CD4-positive, alpha-beta memory T cell (primary cell): ENCODE measurements around the gene ZGPAT. TPM values are rescaled to one million over a fixed set of nuclear protein-coding genes. Genes with fewer than 3 reads are reported as not detected.

ENCODE experiments used
- CTCF ChIA-PET: fragments of 350-600 bp; sonication (Branson Sonifier 250); formaldehyde crosslinking; loops from one replicate; lab custom pipeline; 2021; ENCODE audit warnings: inconsistent platforms; ENCODE audit not compliant: partially characterized antibody; lab: Charles Lee
- POLR2A ChIA-PET: fragments of 350-600 bp; sonication (Branson Sonifier 250); formaldehyde crosslinking; loops from one replicate; lab custom pipeline; 2021; ENCODE audit not compliant: partially characterized antibody; lab: Charles Lee
- DNase-seq, 5 donors: peaks; one replicate each; pipeline versions ENCODE4 v3.0.0 to v3.0.0-alpha.2; 2020 to 2022; ENCODE audit warnings: mixed read lengths in 1 of 5
- H3K27ac ChIP-seq: one replicate; pipeline ENCODE4 v1.7.0; 2013; ENCODE audit warnings: low read depth, low read length
- H3K27me3 ChIP-seq: 2 replicates; pipeline ENCODE4 v1.7.0; 2013; ENCODE audit warnings: mild to moderate bottlenecking, low read length, moderate library complexity; ENCODE audit not compliant: insufficient read depth
- H3K36me3 ChIP-seq: 2 replicates; pipeline ENCODE4 v1.7.0; 2013; ENCODE audit warnings: mild to moderate bottlenecking, low read length, moderate library complexity; ENCODE audit not compliant: insufficient read depth
- H3K4me1 ChIP-seq: 2 replicates; pipeline ENCODE4 v1.7.0; 2013; ENCODE audit warnings: mild to moderate bottlenecking, low read length, moderate library complexity; ENCODE audit not compliant: insufficient read depth
- H3K4me3 ChIP-seq, 2 donors: one replicate each; pipeline ENCODE4 v1.7.0; 2013; ENCODE audit warnings: low read length in 2 of 2, mild to moderate bottlenecking in 1 of 2
- H3K9me3 ChIP-seq, 2 donors: one replicate each; pipeline ENCODE4 v1.7.0; 2013; ENCODE audit warnings: low read length in 2 of 2, control low read depth in 1 of 2; ENCODE audit not compliant: control insufficient read depth in 1 of 2
- H3K27ac Mint-ChIP-seq, 7 donors: one replicate each; pipeline ENCODE4 v1.8.0; 2020 to 2021; ENCODE audit warnings: mixed read lengths in 7 of 7, mild to moderate bottlenecking in 6 of 7, inconsistent platforms in 3 of 7, moderate library complexity in 3 of 7
- H3K27me3 Mint-ChIP-seq, 2 donors: one replicate each; pipeline ENCODE4 v1.8.0; 2020 to 2021; ENCODE audit warnings: mixed read lengths in 2 of 2
- H3K36me3 Mint-ChIP-seq, 2 donors: one replicate each; pipeline ENCODE4 v1.8.0; 2020 to 2021; ENCODE audit warnings: mixed read lengths in 2 of 2, inconsistent platforms in 1 of 2, mild to moderate bottlenecking in 1 of 2
- H3K4me1 Mint-ChIP-seq, 4 donors: one replicate each; pipeline ENCODE4 v1.8.0; 2020 to 2021; ENCODE audit warnings: mixed read lengths in 4 of 4, mild to moderate bottlenecking in 1 of 4
- H3K4me3 Mint-ChIP-seq, 8 donors: one replicate each; pipeline ENCODE4 v1.8.0; 2020 to 2021; ENCODE audit warnings: mixed read lengths in 8 of 8, mild to moderate bottlenecking in 7 of 8, moderate library complexity in 6 of 8, inconsistent platforms in 3 of 8
- H3K9me3 Mint-ChIP-seq, 8 donors: one replicate each; pipeline ENCODE4 v1.8.0; 2020 to 2021; ENCODE audit warnings: mixed read lengths in 8 of 8, mild to moderate bottlenecking in 5 of 8, inconsistent platforms in 3 of 8, moderate library complexity in 1 of 8
- intact Hi-C: fragments of 100-400 bp; cut with micrococcal nuclease; formaldehyde crosslinking; loops from one replicate; pipeline ENCODE4 v1.15.1; 2023
- polyA plus RNA-seq, 2 donors: library from polyadenylated mRNA; unstranded; fragments of 300-500 nt; fragmentation: Illumina TruSeq; gene quantifications; one replicate each; pipeline ENCODE4 v1.2.3, GENCODE V29; 2021
- total RNA-seq, 2 experiments: library from RNA; stranded (reverse); gene quantifications; one replicate each; pipeline ENCODE4 v1.2.3, GENCODE V29; 2021

The ZGPAT gene
- total and polyA plus RNA-seq, 4 experiments from 2014 or later, result 34.6 to 69.5 (median 53.5) TPM

GRCh38 chr20:63785691-63786131 is 77.9 kb downstream of the ZGPAT start:
- H3K36me3 Mint-ChIP-seq, result no peaks in the 10 kb centered on the region
- no peaks in the 10 kb centered on the region for H3K27me3 Mint-ChIP-seq
- peaks cover 14 to 27% (median 17%) of the 10 kb centered on the region in 4 donors for H3K4me1 Mint-ChIP-seq
- POLR2A ChIA-PET, result interaction anchor here (1.0 to 1.7 kb wide), 5 partner anchors 35 to 248 kb away, joined by 4 to 8 read pairs (median 5); partner anchors contain the start of genes ARFRP1, LIME1, PTK6 and TPD52L2
- H3K27ac ChIP-seq, result no peak overlapping the region
- peak overlapping the region in 2 of 7 donors; percentile 41 to 50 for H3K27ac Mint-ChIP-seq
- no peaks in the 10 kb centered on the region for H3K9me3 Mint-ChIP-seq
- H3K4me3 ChIP-seq, result no peak overlapping the region
- no peaks in the 10 kb centered on the region for H3K27me3 ChIP-seq
- peaks cover 14% of the 10 kb centered on the region for H3K4me1 ChIP-seq
- DNase-seq, result no peak
- no peaks in the 10 kb centered on the region for H3K9me3 ChIP-seq
- CTCF ChIA-PET, result interaction anchor here (0.8 to 5.7 kb wide), 25 partner anchors 8 to 357 kb away, joined by 3 to 39 read pairs (median 4); partner anchors contain the start of genes ARFRP1, LIME1, PTK6 and TPD52L2
- H3K4me3 Mint-ChIP-seq, result peak overlapping the region in 1 of 8 donors; percentile 21
- intact Hi-C loops, result loop anchor here (1.0 to 2.0 kb wide), 3 partner anchors 79 to 335 kb away; no protein-coding TSS in a partner anchor
- no peaks in the 10 kb centered on the region for H3K36me3 ChIP-seq

Other genes starting within 250 kb of the ZGPAT start
- not detected for gene KCNQ2, start 235.4 kb upstream of the ZGPAT start, total RNA-seq
- not detected for gene KCNQ2, start 235.4 kb upstream of the ZGPAT start, polyA plus RNA-seq
- gene EEF1A2, start 209.0 kb upstream of the ZGPAT start, total RNA-seq, result under 1 TPM; 0.36 to 0.81 TPM
- gene EEF1A2, start 209.0 kb upstream of the ZGPAT start, polyA plus RNA-seq, result not detected
- gene PPDPF, start 187.3 kb upstream of the ZGPAT start, total RNA-seq, result 100 to 1,000 TPM; 208 to 229 TPM
- gene PPDPF, start 187.3 kb upstream of the ZGPAT start, polyA plus RNA-seq, result 100 to 1,000 TPM in 1 of 2 donors, 10 to 100 TPM in 1; 29.4 to 152 TPM
- not detected for gene PTK6, start 170.7 kb upstream of the ZGPAT start, total RNA-seq
- under 1 TPM; 0.31 to 0.59 TPM for gene PTK6, start 170.7 kb upstream of the ZGPAT start, polyA plus RNA-seq
- gene SRMS, start 160.3 kb upstream of the ZGPAT start, total RNA-seq, result not detected
- not detected for gene SRMS, start 160.3 kb upstream of the ZGPAT start, polyA plus RNA-seq
- gene FNDC11, start 153.9 kb upstream of the ZGPAT start, total RNA-seq, result 1 to 10 TPM in 1 of 2 experiments, under 1 TPM in 1; 0.38 to 1.2 TPM
- 1 to 10 TPM in 1 of 2 donors, under 1 TPM in 1; 0.41 to 1.5 TPM for gene FNDC11, start 153.9 kb upstream of the ZGPAT start, polyA plus RNA-seq
- gene HELZ2, start 133.8 kb upstream of the ZGPAT start, total RNA-seq, result 10 to 100 TPM; 39.6 to 45.4 TPM
- 1 to 10 TPM; 2.0 to 6.4 TPM for gene HELZ2, start 133.8 kb upstream of the ZGPAT start, polyA plus RNA-seq
- 10 to 100 TPM; 24.4 to 26.4 TPM for gene GMEB2, start 80.9 kb upstream of the ZGPAT start, total RNA-seq
- gene GMEB2, start 80.9 kb upstream of the ZGPAT start, polyA plus RNA-seq, result 10 to 100 TPM in 1 of 2 donors, 1 to 10 TPM in 1; 4.5 to 16.6 TPM
- gene STMN3, start 54.6 kb upstream of the ZGPAT start, total RNA-seq, result 100 to 1,000 TPM; 110 to 120 TPM
- 10 to 100 TPM; 18.9 to 30.5 TPM for gene STMN3, start 54.6 kb upstream of the ZGPAT start, polyA plus RNA-seq
- gene RTEL1, start 49.7 kb upstream of the ZGPAT start, total RNA-seq, result 10 to 100 TPM; 30.9 to 36.0 TPM
- 1 to 10 TPM; 1.3 to 5.4 TPM for gene RTEL1, start 49.7 kb upstream of the ZGPAT start, polyA plus RNA-seq
- not detected for gene TNFRSF6B, start 11.4 kb upstream of the ZGPAT start, total RNA-seq
- not detected for gene TNFRSF6B, start 11.4 kb upstream of the ZGPAT start, polyA plus RNA-seq
- gene ARFRP1, start 63 bp upstream of the ZGPAT start, total RNA-seq, result 10 to 100 TPM; 85.6 to 92.0 TPM
- gene ARFRP1, start 63 bp upstream of the ZGPAT start, polyA plus RNA-seq, result 10 to 100 TPM; 65.5 to 66.3 TPM
- 100 to 1,000 TPM; 162 to 169 TPM for gene LIME1, start 28.6 kb downstream of the ZGPAT start, total RNA-seq
- 100 to 1,000 TPM; 297 to 324 TPM for gene LIME1, start 28.6 kb downstream of the ZGPAT start, polyA plus RNA-seq
- 100 to 1,000 TPM; 121 to 124 TPM for gene SLC2A4RG, start 31.7 kb downstream of the ZGPAT start, total RNA-seq
- 1 to 10 TPM; 2.2 to 7.6 TPM for gene SLC2A4RG, start 31.7 kb downstream of the ZGPAT start, polyA plus RNA-seq
- gene ZBTB46, start 123.2 kb downstream of the ZGPAT start, total RNA-seq, result under 1 TPM; 0.28 to 0.87 TPM
- under 1 TPM in 1 of 2 donors, not detected in 1; 0.09 TPM for gene ZBTB46, start 123.2 kb downstream of the ZGPAT start, polyA plus RNA-seq
- not detected for gene ABHD16B, start 153.5 kb downstream of the ZGPAT start, total RNA-seq
- gene ABHD16B, start 153.5 kb downstream of the ZGPAT start, polyA plus RNA-seq, result not detected
- gene TPD52L2, start 157.2 kb downstream of the ZGPAT start, total RNA-seq, result 10 to 100 TPM; 44.4 to 44.9 TPM
- 10 to 100 TPM; 66.4 to 76.1 TPM for gene TPD52L2, start 157.2 kb downstream of the ZGPAT start, polyA plus RNA-seq
- gene DNAJC5, start 187.1 kb downstream of the ZGPAT start, total RNA-seq, result 10 to 100 TPM; 53.3 to 54.4 TPM
- gene DNAJC5, start 187.1 kb downstream of the ZGPAT start, polyA plus RNA-seq, result 1 to 10 TPM; 4.9 to 9.2 TPM
- gene UCKL1, start 248.4 kb downstream of the ZGPAT start, total RNA-seq, result 10 to 100 TPM; 53.7 to 55.1 TPM
- gene UCKL1, start 248.4 kb downstream of the ZGPAT start, polyA plus RNA-seq, result 10 to 100 TPM; 26.2 to 31.8 TPM